NCI-H146 treated with DMSO at 0.1 percent for 48 hours (cell line): ENCODE measurements around the gene GRM4.

Source experiments
- DNase-seq: peaks from one replicate; lab custom pipeline; 2025; ENCODE audit not compliant: unreplicated experiment; lab: John Stamatoyannopoulos, UW

GRM4 gene

DNA sequence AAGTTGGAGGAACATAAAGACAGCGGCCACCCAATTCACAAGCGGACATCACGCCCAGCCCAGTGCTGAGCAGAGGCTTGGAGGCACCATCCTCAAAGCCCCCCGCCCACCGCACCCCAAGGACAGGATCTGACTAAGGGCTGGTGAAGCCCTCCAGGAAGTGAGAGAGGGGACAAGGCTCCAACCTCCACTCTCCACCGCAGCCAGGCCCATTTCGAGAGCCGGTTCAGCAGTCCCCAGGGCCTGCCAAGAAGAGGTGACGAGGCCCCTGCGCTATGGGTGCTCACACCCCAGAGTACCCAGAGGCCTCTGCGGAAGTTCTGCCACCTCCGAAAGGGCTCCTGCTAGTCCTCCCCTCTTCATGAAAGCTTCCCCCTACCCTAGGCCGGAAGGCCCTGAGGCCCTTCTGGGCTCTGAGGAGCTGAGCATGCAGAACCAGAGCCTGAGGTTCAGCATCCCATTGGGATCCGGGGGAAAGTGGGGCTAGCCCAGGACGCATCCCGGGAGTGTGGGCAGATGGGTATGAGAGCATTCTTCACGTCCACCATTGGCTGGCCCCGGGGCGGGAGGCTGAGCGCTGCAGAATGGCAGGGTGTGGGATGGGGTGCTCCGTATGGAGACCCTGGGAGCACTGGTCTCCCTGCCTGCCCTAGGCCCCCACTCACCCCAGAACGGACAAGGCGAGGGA lies 2.5 kb downstream of the GRM4 start:
- DNase-seq, result no peak

DNA sequence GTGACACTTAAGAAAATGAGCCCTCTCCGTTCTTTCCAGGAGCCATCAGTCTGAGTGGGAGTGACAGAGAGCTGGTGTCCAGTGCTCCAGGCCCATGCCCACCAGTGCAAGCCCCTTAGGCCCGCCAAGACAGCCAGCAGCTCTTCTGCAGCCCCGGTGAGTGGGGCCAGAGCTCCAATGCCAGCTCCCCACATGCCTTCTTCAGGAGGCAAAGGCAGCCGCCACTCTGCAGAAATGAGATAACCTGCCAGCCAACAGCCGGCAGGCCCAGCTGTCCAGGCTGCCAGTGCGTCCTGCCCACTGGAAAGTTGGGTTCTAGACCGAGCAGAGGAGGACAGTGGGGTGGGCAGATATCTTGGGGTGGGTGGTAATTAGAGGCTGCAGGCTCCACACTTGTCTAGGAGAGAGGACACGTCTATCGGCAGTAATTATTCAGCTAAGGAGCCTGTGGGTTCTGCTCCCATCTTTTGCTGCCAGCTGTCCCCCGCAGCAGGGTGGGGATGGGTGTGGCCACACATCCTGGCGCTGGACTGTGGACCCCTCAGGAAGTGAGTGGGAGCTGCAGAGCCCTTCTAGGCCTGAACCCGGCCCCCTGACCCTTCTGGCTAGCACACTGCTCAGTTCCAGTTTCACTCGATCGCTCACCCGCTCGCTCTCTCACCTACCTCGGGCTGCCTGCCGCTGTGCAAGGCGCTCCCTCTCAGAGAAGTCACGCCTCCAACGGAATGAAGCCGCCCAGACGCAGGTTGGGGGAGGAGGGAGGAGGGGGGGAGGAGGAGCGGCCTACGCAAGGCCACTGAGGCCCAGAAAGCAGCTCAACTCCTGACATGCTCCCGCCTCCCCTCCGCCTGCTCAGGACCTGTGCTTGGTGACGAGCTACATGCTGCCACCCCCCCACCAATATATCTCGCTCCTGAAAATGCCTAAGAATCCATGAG lies 3.6 kb downstream of the GRM4 start:
- no peak for DNase-seq

DNA sequence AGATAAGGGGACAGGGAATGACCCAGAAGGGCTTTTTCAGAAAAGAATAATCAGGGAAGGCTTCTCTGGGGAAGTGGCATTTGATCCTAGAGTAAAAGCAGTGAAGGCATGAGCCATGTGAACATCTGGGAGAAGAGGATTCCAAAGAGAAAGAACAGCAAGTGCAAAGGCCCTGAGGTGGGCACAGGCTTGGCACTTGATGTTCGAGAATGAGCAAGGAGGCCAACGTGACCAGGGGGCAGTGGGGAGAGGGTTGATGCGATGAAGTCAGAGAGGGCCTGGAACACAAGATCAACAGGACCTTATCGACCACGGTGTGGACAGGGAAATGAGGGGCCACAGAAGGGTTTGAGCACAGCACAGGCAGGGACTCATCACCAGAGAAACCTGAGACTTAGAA lies 5.8 kb downstream of the GRM4 start:
- DNase-seq, result no peak

DNA sequence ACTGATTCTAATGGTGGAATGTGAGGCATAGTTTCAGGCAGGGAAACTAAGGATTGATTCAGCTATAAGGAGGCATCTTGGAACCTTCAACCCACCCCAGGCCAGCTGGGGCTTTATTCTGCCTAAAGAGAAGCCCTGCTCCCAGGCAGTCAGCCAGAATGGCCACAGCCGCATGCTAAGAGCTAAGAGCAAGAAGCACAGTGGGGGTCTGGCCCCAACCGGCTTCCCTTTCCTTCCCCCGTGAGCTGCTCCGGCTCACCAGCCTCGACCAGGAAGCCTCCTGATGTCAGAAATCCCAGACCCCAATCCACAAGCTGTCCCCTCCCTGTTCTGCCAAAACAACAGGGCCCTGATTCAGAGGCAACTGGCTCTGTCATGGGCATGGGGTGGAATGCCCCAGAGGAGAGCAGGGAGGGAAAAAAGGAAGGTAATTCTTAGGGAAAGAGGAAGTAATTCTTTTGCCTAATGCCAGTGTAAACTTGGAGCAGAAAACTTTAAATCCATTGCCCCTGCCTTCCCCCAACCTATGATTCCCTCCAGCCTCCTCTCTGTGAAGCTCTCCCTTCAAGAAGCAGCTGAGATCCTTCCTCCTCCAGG lies 6.9 kb downstream of the GRM4 start:
- DNase-seq, result no peak

DNA sequence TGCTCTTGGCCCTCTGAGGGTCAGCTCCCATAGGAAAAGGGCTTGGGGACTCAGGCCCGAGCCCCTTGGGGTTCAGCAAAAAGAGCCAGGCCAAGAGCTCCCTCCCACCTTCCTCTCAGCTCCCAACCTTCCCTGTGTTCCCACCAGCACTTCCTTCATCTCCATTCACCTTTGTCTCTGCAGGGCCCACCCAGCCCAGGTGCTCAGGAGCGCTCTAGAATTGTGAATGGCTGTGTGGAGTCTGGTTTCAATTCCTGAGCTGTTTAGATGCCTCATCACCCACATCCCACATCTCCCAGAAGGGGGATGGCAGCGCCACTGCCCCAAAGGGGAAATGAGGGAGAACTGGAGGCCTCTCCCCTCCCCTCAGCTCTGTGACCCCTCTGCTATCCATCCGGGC lies 7.7 kb downstream of the GRM4 start:
- DNase-seq, result no peak

DNA sequence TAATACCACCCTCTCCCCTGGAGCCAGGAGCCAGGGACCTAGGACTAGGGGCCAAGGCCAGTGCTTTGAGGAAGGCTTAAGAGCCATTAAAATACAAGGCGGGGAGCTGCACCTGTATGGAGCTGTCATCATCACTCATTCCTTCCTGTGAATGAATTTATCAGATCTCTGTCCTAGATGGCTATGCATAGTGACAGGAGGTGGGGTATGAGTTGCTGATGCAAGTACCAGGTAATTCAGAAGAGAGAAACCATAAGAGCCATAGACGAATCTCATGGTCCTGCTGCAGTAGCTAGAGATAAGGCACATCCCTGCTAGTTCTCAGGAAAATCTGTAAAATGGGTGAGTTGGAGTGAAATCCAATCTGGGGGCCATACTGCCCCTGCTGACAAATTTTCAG lies 10.3 kb downstream of the GRM4 start:
- DNase-seq, result no peak

DNA sequence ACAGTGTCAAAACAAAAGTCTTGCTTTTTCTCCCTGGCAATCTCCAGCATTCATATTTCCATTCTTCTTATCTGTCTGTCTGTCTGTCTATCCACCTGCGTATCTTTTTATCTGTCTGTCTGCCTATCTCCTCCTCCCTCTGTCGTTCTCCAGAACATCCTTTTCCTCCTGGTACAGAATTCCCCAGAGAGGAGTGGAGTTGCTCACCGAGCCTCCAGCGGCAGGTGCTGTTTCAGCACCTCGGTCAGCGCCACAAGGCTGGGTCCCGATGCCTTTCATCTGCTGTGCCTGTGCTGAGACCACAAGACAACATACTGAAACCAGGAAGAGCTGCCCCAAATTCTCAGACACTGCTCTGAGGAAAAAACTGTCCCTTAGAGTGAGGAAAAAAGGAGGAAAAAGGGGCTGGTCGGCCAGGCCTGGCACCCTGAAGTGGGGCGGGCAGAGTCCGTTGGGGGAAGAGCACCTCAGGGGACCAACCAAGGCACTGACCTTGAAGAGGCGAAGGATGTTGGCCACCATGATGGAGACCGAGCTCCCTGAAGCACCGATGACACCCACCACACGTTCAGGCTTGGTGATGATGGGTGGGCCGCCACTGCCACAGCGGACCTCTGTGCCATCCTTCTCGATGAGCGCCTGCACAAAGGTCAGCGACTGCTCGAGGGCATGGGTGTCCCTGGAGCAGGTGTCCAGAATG lies 13.3 kb downstream of the GRM4 start:
- DNase-seq, result no peak

DNA sequence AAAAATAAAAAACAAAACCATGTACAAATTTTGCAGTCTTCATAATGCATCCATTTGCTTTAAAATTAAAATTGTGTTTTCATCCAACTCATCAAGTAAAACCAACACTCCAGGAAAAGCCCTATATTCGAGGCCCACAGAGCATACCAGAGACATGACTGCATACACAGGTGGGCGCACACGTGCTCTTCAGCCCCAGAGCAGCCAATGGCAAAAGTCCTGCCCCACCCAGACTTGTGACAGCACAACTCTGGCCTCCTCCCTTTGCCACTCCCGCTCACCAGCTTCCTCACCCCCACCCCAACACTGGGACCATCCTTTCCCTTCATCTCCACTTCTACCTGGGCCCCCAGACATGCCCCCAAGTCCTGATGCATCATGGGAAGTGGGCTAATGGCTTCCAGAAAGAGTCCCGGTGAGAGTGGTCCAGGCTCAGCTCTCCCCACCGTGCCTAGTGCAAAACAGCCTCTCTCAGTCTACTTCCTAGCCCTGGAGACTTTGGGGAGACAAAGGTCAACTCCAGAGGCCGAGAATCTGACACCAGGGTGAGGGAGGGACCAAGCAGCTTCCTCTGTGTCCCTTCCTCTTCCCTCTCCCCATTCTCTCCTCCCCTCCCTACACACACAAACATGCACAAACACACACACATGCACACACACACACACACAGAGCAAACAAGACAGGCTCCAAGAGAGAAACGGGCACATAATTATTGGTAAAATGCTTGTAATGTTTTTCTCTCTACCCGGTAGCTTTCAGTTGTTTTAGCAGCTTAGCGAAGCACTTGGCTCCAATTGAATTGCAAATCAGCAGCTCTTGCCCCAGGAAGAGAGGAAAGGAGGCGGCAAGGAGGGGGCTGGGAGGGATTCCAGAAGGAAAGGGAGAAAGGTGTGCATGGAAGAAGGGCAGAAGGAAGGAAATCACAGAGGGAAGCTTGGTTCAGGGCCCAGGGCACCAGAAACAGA lies 14.3 kb downstream of the GRM4 start:
- no peak for DNase-seq

DNA sequence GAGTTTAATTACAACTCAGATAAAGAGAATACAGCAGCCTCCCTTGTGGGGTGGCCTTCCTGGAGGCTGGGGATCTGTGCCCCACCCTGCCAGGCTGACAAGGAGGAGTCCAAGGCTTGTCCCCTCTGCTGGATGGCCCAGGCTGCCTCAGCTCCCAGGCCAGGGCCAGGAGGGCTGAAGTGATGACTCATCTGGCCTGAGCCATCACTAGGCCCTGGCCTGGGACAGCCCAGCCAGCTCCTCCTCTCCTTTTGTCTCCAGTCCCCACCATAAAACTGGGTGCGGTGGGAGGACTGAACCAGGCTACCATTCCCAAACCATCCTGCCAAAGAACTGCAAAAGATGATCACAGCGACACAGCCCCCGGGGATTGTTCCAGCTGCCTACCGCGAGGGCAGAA lies 15.0 kb downstream of the GRM4 start:
- DNase-seq, result no peak

DNA sequence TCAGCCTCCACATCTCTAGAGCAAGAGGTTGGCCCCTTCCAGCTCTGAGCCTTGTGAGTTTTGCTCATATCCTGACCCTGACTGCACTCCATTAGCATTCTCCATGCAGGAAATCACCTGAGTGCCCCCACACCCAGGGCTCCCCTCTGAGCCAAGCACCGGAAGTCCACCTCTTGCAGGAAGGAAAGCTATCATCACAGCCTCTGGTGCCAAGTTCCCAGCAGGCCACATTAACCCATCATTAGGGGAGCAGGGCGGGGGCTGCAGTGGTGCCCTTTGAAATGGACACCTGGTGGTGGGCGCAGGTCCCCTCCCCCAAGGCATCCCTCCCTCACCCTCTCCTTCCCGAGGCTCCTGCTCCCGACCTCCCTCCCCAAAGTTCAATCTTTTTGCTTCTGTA lies 16.1 kb downstream of the GRM4 start:
- DNase-seq, result no peak

DNA sequence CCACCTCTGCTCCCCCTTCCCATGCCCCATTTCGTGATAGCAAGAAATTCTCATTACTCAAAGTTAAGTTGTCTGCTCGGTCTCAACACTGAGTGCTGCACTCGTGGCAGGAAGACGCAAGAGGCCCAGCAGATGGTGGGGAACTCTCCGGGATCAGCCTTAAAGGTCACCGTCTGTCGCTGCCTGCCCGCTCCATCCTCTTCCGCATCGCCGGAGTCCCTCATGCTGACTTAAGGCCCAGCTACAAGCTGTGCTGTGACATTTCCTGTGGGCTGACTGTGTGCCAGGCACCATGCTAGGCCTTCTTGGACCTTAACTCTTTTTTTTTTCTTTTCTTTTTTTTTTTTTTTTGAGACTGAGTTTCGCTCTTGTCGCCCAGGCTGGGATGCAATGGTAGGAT lies 17.8 kb downstream of the GRM4 start:
- no peak for DNase-seq

DNA sequence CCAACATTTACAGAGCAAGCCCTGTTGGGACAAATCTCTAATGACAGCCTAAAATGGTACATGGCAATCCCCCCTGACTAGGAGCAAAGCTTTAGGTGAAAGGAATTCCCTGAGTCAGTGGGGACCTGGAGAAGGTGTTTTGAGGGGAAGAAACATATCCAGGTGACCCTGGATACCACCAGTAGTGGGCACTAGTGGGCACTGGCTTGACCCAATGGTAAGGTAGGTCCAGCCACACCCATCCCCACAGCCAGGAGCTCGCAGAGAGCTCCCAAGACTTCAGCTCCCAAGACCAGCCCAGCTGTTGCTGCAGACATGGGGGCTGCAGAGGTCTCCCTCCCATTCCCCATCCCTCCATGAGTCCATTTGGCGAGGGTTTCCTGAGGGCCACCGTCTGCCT lies 19.5 kb downstream of the GRM4 start:
- no peak for DNase-seq

DNA sequence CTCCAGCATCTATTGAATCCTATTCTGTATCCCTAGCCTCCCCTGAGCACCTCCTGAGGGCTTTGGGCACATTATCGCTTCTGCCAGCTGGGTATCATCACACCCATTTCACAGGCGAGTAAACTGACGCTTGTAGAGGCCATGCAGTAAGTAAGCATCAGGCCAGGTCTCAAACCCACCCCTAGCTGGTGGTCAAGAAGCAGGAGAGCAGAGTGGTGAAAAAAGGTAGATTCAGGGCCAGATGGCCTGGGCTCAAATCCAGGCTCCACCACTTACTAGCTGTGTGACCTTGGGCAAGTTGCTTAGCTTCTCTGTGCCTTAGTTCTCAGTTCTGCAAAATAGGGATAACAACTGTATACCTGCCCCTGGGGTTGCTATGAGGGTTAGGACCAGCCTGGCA lies 19.9 kb downstream of the GRM4 start:
- DNase-seq, result no peak

DNA sequence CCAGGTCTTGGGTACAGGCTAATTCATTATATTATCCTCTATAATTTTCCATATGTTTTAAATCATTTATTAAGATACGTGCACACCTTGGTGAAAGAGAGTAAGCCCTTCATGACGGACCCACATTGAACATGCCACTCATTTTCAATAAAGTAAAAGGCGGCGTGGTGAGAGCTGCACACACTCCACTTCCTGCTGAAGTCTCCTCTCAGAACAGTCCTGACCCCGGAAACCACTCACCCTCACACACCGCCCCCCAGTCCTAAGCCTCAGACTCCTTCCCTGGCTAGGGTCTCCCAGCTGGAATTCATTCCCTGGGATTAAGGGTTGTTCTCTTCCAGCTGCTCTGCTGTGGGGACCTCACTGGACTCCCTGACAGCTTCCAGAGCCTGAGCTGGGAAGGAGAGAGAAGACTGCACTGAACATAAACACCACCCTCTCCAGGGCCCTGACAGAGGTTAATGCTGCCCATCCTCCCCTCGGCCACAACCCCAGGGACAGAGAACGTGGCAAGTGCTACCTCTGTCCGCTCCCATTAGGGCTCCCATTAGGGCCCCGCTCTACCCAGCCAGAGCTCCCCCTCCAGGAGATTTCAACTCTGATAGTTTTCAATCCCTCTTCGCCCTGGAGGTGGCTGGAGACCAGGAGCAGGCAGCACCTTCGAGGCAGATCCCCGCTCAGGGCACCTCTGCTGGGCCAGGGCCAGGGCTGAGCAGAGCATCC lies 24.8 kb downstream of the GRM4 start:
- no peak for DNase-seq

DNA sequence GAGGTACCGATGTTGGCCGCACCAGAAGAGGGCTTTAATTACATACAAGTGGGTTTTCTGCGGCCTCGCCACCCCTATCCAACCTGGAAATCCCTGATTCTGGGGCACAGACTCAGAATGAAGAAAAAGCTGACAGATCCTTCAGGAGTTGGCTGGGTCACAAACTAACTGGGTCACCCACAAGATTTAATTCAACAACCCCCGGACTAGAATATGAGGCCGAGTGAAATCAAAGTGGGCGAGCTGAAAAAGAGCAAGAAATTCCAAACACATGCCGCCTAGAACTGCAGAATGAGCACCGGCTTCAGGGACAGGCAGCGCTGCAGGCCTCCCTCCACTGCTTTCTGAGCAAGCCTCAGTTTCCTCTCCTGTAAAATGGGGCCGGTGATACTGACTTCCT lies 30.0 kb downstream of the GRM4 start:
- DNase-seq, result no peak

DNA sequence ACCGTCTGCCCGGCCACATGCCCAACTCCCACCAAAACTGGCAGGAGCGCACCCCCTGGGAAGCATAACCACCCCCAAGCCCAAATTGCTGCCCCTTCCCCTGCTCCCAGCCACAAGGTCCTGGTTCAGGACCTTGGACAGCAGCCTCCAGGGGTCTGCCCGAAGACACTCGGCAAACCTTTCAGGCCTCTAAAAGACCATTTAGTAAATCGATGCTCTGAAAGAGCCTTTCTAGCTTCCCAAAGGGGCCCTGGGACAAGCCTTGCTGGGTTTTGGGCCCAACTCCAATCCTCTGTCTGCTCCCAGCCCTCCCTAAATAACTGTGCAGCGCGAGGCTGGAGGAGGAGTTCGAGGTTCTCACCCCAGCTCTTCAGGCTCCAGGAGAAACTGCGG lies 30.5 kb downstream of the GRM4 start:
- no peak for DNase-seq

DNA sequence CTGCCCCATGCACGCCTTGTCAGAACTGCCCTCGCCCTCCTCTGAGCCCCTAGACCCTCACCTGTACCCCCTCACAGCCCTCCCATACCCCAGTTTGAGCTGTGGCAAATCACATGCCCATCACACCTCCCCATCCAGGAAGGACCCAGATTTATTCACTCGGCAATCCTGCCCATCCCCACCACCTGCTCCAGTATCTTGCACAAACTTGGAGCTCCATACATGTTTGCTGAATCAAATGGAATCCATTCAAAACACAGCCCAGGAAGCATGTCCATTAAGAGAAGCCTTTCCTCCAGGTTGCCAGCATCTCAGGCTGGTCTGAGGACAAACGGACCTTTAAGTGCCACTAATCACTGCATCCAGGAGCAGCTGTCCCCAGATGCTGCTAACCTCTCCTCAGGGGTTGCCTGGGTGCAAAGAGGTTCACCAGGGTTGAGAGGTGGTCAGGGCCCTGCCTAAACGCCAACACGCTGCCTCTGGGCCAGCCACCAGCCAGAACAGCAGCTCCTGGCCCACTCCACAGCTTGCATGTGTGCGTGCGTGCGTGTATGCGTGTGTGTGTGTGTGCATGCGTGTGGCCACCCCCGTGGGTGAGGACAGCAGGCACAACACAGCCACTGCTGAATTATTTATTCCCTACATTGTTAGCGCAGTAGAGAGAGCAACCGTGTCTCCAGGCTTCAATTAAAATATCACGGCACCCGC lies 31.0 kb downstream of the GRM4 start:
- no peak for DNase-seq

DNA sequence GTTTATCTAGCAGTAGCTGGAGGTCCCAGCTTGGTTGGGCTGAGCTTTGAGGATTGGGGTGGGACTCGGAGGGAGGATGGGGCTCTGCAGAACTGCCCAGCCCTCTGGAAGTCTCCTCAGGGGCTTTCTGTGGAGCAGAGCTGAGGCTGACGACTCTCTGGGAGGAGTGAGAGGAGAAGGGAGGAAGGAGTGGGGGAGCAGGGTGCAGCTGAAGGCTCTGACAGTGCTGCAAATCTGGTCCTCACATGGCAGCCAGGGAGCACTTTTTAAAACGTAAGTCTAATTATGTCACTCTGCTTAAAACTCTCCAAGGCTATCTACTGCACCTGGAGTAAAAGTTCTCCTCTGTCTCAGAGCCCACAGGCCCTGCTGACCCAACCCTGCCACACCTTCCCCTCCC lies 32.4 kb downstream of the GRM4 start:
- DNase-seq, result no peak

DNA sequence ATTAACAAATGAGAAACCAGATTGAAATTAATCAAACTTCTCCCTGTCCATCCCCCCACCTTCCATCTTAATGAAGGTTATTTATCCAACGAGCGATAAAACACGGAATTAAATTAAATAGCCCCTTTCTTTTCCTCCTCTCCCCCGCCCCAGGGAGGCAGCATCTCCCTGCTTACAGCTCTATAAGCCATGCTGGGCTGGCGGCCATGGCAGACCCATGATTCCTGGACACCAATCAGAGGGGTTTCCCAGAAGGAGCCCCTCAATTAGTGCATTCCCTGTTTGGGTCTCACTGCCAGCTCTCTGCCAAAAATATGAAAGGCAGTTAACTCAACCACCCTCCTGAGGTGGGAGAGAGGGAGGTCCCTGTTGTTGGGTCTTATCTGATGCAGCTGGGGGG lies 33.8 kb downstream of the GRM4 start:
- no peak for DNase-seq
